A549 (cell line): ENCODE measurements around the gene PMM2. TPM values are rescaled to one million over a fixed set of nuclear protein-coding genes. Genes with fewer than 3 reads are reported as not detected.

Experiments used
- ATAC-seq, 2 experiments: fragments of 200-7000 bp in 1 of 2; fragments of >200 bp in 1 of 2; cut with Nextera tagmentation in 1 of 2; cut with Tn5 transposase in 1 of 2; 3 replicates each; pipeline versions ENCODE4 v1.8.0 to v1.9.1; 2018 to 2020; ENCODE audit warnings: mild to moderate bottlenecking in 1 of 2, moderate library complexity in 1 of 2
- CTCF ChIA-PET: fragments of 300-600 bp; sonication (Branson Sonifier 250); formaldehyde crosslinking; extraction: SDS; loops from one replicate; lab custom pipeline; 2021; ENCODE audit warnings: antibody characterized with exemption, inconsistent platforms; lab: Yijun Ruan, JAX
- POLR2A ChIA-PET: fragments of 350-600 bp; formaldehyde crosslinking; extraction: SDS; loops from one replicate; lab custom pipeline; 2021; ENCODE audit warnings: antibody characterized with exemption, inconsistent platforms; lab: Yijun Ruan, JAX
- DNase-seq, 2 experiments: peaks; one replicate each; pipeline versions ENCODE4 v3.0.0 to v3.0.0-alpha.2; 2011 to 2016; ENCODE audit warnings: low read depth in 1 of 2, low spot score in 1 of 2
- FAIRE-seq: peaks from 2 replicates; lab custom pipeline; 2011; peaks lifted over from hg19 to GRCh38; lab: Jason Lieb, UNC
- H3K27ac ChIP-seq, 2 experiments: fragments of >200 bp; sonication (Bioruptor Twin); formaldehyde crosslinking; 3 replicates each; pipeline ENCODE4 v1.5.1; 2016 to 2017
- H3K4me1 ChIP-seq: fragments of >200 bp; sonication (Bioruptor Twin); formaldehyde crosslinking; 3 replicates; pipeline ENCODE4 v1.6.1; 2016
- H3K4me2 ChIP-seq: fragments of >200 bp; sonication (Bioruptor Twin); formaldehyde crosslinking; 3 replicates; pipeline ENCODE4 v1.6.1; 2016
- H3K4me3 ChIP-seq: fragments of >200 bp; sonication (Bioruptor Twin); formaldehyde crosslinking; 3 replicates; pipeline ENCODE4 v1.5.1; 2016
- H3K9me3 ChIP-seq: fragments of >200 bp; sonication (Bioruptor Twin); formaldehyde crosslinking; 3 replicates; pipeline ENCODE4 v1.6.1; 2016
- ATOH8 ChIP-seq: fragments of 250-450 bp; sonication (Bioruptor Pico); IDR thresholded peaks from 2 replicates; pipeline ENCODE4 v1.5.0; 2020; ENCODE audit warnings: low read depth, mild to moderate bottlenecking, moderate library complexity
- CEBPB ChIP-seq, 2 experiments: fragments of >200 bp in 1 of 2; sonication (Bioruptor Twin) in 1 of 2; formaldehyde crosslinking in 1 of 2; IDR thresholded peaks; 2 replicates each; pipeline ENCODE4 v1.6.1; 2012 to 2016
- CHD2 ChIP-seq: fragments of 150-350 bp; IDR thresholded peaks from 2 replicates; pipeline ENCODE4 v1.6.1; 2014; ENCODE audit warnings: low read length; ENCODE audit not compliant: partially characterized antibody
- E2F6 ChIP-seq: IDR thresholded peaks from 2 replicates; pipeline ENCODE4 v1.6.1; 2012; ENCODE audit warnings: low read depth, borderline replicate concordance
- ELK1 ChIP-seq: fragments of 150-350 bp; IDR thresholded peaks from 2 replicates; pipeline ENCODE4 v1.6.1; 2014; ENCODE audit warnings: low read depth, mild to moderate bottlenecking, low read length
- ESRRA ChIP-seq: fragments of 150-350 bp; IDR thresholded peaks from 2 replicates; pipeline ENCODE4 v1.6.1; 2014; ENCODE audit warnings: mild to moderate bottlenecking, low read length, borderline replicate concordance
- FOSL2 ChIP-seq, 2 experiments: fragments of 450-650 bp in 1 of 2; fragments of >200 bp in 1 of 2; sonication (Bioruptor Twin) in 1 of 2; formaldehyde crosslinking; IDR thresholded peaks; 2 replicates each; pipeline versions ENCODE4 v1.5.0 to v1.6.1; 2016 to 2020; ENCODE audit warnings: mild to moderate bottlenecking in 1 of 2, moderate library complexity in 1 of 2
- FOXS1 ChIP-seq: fragments of 250-450 bp; sonication (Bioruptor Pico); IDR thresholded peaks from 2 replicates; pipeline ENCODE4 v1.5.0; 2020; ENCODE audit warnings: mild to moderate bottlenecking, moderate library complexity
- GATA3 ChIP-seq: IDR thresholded peaks from 2 replicates; pipeline ENCODE4 v1.6.1; 2012; ENCODE audit warnings: borderline replicate concordance
- HDAC2 ChIP-seq: fragments of 200-600 bp; sonication (generic); IDR thresholded peaks from 2 replicates; pipeline ENCODE4 v1.6.1; 2016
- HEYL ChIP-seq: fragments of 250-450 bp; sonication (Bioruptor Pico); IDR thresholded peaks from 2 replicates; pipeline ENCODE4 v1.8.0; 2021; ENCODE audit warnings: mild to moderate bottlenecking, moderate library complexity
- JUNB ChIP-seq: fragments of >200 bp; sonication (Bioruptor Twin); formaldehyde crosslinking; IDR thresholded peaks from 2 replicates; pipeline ENCODE4 v1.6.1; 2016
- MAFK ChIP-seq: fragments of 450-650 bp; IDR thresholded peaks from 2 replicates; pipeline ENCODE4 v1.6.1; 2014; ENCODE audit not compliant: partially characterized antibody
- MYC ChIP-seq: IDR thresholded peaks from 2 replicates; pipeline ENCODE4 v1.6.1; 2012; ENCODE audit warnings: mild to moderate bottlenecking, inconsistent platforms, low read length, improper control_type of control experiment, borderline replicate concordance
- PBX3 ChIP-seq: IDR thresholded peaks from 2 replicates; pipeline ENCODE4 v1.6.1; 2012
- PHF8 ChIP-seq: fragments of 200-600 bp; sonication (generic); IDR thresholded peaks from 2 replicates; pipeline ENCODE4 v1.6.1; 2016; ENCODE audit warnings: low read depth, mild to moderate bottlenecking, antibody characterized with exemption, moderate library complexity, borderline replicate concordance
- RAD21 ChIP-seq, 2 experiments: fragments of >200 bp in 1 of 2; sonication (Bioruptor Twin) in 1 of 2; formaldehyde crosslinking in 1 of 2; IDR thresholded peaks in 1 of 2; conservative IDR thresholded peaks in 1 of 2; 2 replicates in 1 of 2; 3 replicates in 1 of 2; pipeline ENCODE4 v1.6.1; 2012 to 2018; ENCODE audit warnings: inconsistent platforms in 1 of 2
- REST ChIP-seq: fragments of 200-600 bp; sonication (generic); IDR thresholded peaks from 2 replicates; pipeline ENCODE4 v1.6.1; 2016; ENCODE audit warnings: antibody characterized with exemption, mild to moderate bottlenecking, moderate library complexity
- TFCP2L1 ChIP-seq: fragments of 250-450 bp; sonication (Bioruptor Pico); IDR thresholded peaks from 2 replicates; pipeline ENCODE4 v1.5.0; 2021; ENCODE audit warnings: mild to moderate bottlenecking
- ZC3H11A ChIP-seq: fragments of 450-650 bp; IDR thresholded peaks from 2 replicates; pipeline ENCODE4 v1.6.1; 2014; ENCODE audit warnings: antibody characterized with exemption, mild to moderate bottlenecking
- WGBS: methylation state at CpG from one replicate; pipeline ENCODE4 v1.1.6; 2017; ENCODE audit errors: missing lambda C conversion rate; 5-methylcytosine and 5-hydroxymethylcytosine counted together
- polyA plus RNA-seq, 4 experiments: library from polyadenylated mRNA; depleted of rRNA in 3 of 4; stranded (reverse); fragments of >200 nt; fragmentation: RNase III in 1 of 4; extraction: RNeasy Plus Mini Kit Qiagen cat#74134 plus additional on column Dnase treatment in 1 of 4; gene quantifications; 2 replicates in 3 of 4; 3 replicates in 1 of 4; pipeline ENCODE4 v1.2.3, GENCODE V29; 2011 to 2017

The PMM2 gene
- polyA plus RNA-seq, 2 of the 4 experiments (the other 2 are of a cell fraction), result 56.6 to 72.4 TPM

GRCh38 chr16:8882725-8883377, 85.2 kb downstream of the PMM2 start (continued):
- no peak for TF ChIP-seq HEYL (CRISPR knock-in tag)

GRCh38 chr16:8885674-8886592, 88.3 kb downstream of the PMM2 start:
- Histone ChIP-seq H3K4me3 (no peak overlapping the region), H3K4me1 (peaks cover 23% of the 10 kb centered on the region), H3K9me3 (no peaks in the 10 kb centered on the region), H3K27ac (peak overlapping the region in 1 of 2 experiments; percentile 78; a peak in 3 of 6 replicates), H3K4me2 (no peak overlapping the region)
- no peak for DNase-seq
- WGBS, result 55% methylated on average over 17 of the region's 20 CpGs
- peak; percentile 32 to 41 for ATAC-seq
- CTCF ChIA-PET, result interaction anchor here (0.6 to 9.0 kb wide), 7 partner anchors 10 to 143 kb away, joined by 3 to 147 read pairs (median 3); partner anchors contain the start of gene CARHSP1
- TF ChIP-seq FOSL2 (IDR thresholded peaks at IDR 0.05), result no peak
- TF ChIP-seq FOSL2 (CRISPR knock-in tag; IDR thresholded peaks at IDR 0.05), result no peak
- TF ChIP-seq RAD21 (conservative IDR thresholded peaks at IDR 0.05 in 1 of 2, IDR thresholded peaks at IDR 0.05 in 1 of 2), result no peak
- TF ChIP-seq JUNB, result no peak
- no peak for TF ChIP-seq TFCP2L1
- no peak for FAIRE-seq
- POLR2A ChIA-PET, result interaction anchor here (2.5 kb wide), 1 partner anchor 17 kb away, joined by 13 read pairs; the partner anchor contains the start of gene CARHSP1

GRCh38 chr16:8886593-8887430, 89.2 kb downstream of the PMM2 start:
- no peak for DNase-seq
- whole genome bisulfite sequencing, result 77% methylated on average over 19 of the region's 19 CpGs
- Histone ChIP-seq H3K9me3 (no peaks in the 10 kb centered on the region), H3K4me3 (no peak overlapping the region), H3K27ac (peak overlapping the region in 1 of 2 experiments; percentile 78; a peak in 2 of 6 replicates), H3K4me2 (no peak overlapping the region), H3K4me1 (peaks cover 23% of the 10 kb centered on the region)
- ATAC-seq, result no peak
- TF ChIP-seq ESRRA, result no peak
- TF ChIP-seq PHF8, result no peak
- TF ChIP-seq FOXS1 (CRISPR knock-in tag), result no peak
- no peak for TF ChIP-seq ELK1
- TF ChIP-seq REST, result no peak
- TF ChIP-seq E2F6, result no peak
- TF ChIP-seq CHD2, result no peak
- no peak for TF ChIP-seq MAFK
- no peak for TF ChIP-seq MYC
- no peak for TF ChIP-seq PBX3
- TF ChIP-seq TFCP2L1, result no peak
- TF ChIP-seq GATA3, result no peak
- no peak for TF ChIP-seq ZC3H11A
- no peak for TF ChIP-seq HDAC2
- TF ChIP-seq CEBPB (IDR thresholded peaks at IDR 0.05), result no peak
- no peak for TF ChIP-seq ATOH8
- CTCF ChIA-PET, result interaction anchor here (0.9 to 9.0 kb wide), 4 partner anchors 9 to 128 kb away, joined by 3 to 147 read pairs (median 4); no protein-coding TSS in a partner anchor
- FAIRE-seq, result no peak
- POLR2A ChIA-PET, result interaction anchor here (2.5 kb wide), 1 partner anchor 18 kb away, joined by 13 read pairs; the partner anchor contains the start of gene CARHSP1
